Measurements from ENCODE around the gene CACNA1A. TPM values are rescaled to one million over a fixed set of nuclear protein-coding genes. Genes with fewer than 3 reads are reported as not detected.

CACNA1A gene
- total and polyA plus RNA-seq, 2 of the 13 experiments (the other 11 are each of a cell fraction or from before 2014, with no cell fraction given), result not detected

DNA sequence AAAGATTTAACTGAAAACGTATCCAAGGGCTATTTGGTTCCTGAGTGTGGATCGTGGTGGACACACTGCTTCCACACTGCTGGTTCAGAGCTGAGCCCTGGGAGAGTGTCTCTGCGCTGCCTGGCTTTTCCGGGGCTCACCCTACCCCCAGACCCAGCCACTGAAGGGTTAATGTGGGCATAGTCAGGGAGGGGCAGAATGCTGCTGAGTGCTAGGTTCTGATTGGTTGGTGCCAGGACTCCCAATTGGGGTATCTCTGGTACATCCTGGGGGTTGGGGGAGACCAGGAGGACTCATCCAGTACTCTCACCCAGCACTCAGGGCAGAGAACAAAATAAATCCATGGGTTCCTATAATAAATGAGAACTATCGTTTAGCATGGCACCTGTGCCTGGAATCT lies 142.3 kb downstream of the CACNA1A start:
- ATAC-seq (no peak), FAIRE-seq (no peak), DNase-seq (ENCODE audit: low spot score) (no peak)
- Histone ChIP-seq H3K9ac (ENCODE audit: insufficient read depth, low read depth, low read length) (no peak overlapping the region), H3K4me3 (replicated peaks in 1 of 3; ENCODE audit: insufficient read depth in 1 of 3, low read depth in 2 of 3, low read length in 3 of 3) (no peak overlapping the region), H4K20me1 (ENCODE audit: insufficient read depth, low read length) (no peaks in the 10 kb centered on the region), H2AFZ (ENCODE audit: low read length) (no peak overlapping the region), H3K36me3 (replicated peaks in 1 of 2; ENCODE audit: control insufficient read depth in 1 of 2, insufficient read depth in 2 of 2, low read length in 2 of 2) (no peaks in the 10 kb centered on the region), H3K27ac (ENCODE audit: extremely low read length, insufficient read depth, low read length) (no peak overlapping the region), H3K27me3 (ENCODE audit: control insufficient read depth in 1 of 2, insufficient read depth in 2 of 2, low read length in 2 of 2) (peaks cover 3 to 18% of the 10 kb centered on the region in 2 experiments; a peak in 2 of 5 replicates), H3K9me3 (ENCODE audit: low read length) (no peaks in the 10 kb centered on the region), H3K79me2 (ENCODE audit: insufficient read depth, low read length) (no peaks in the 10 kb centered on the region), H3K4me2 (ENCODE audit: low read depth, low read length) (no peak overlapping the region), H3K4me1 (ENCODE audit: insufficient read depth, low read length) (no peaks in the 10 kb centered on the region)
- WGBS (ENCODE audit: low lambda C conversion rate), result 0% methylated on average over 3 of the region's 5 CpGs
- TF ChIP-seq ZNF670 (CRISPR knock-in tag; IDR thresholded peaks at IDR 0.05; ENCODE audit: borderline replicate concordance), result no peak
- no peak for TF ChIP-seq SALL2 (CRISPR knock-in tag; IDR thresholded peaks at IDR 0.05)
- TF ChIP-seq JUND (CRISPR knock-in tag; IDR thresholded peaks at IDR 0.05), result no peak
- TF ChIP-seq, protein P1, sequence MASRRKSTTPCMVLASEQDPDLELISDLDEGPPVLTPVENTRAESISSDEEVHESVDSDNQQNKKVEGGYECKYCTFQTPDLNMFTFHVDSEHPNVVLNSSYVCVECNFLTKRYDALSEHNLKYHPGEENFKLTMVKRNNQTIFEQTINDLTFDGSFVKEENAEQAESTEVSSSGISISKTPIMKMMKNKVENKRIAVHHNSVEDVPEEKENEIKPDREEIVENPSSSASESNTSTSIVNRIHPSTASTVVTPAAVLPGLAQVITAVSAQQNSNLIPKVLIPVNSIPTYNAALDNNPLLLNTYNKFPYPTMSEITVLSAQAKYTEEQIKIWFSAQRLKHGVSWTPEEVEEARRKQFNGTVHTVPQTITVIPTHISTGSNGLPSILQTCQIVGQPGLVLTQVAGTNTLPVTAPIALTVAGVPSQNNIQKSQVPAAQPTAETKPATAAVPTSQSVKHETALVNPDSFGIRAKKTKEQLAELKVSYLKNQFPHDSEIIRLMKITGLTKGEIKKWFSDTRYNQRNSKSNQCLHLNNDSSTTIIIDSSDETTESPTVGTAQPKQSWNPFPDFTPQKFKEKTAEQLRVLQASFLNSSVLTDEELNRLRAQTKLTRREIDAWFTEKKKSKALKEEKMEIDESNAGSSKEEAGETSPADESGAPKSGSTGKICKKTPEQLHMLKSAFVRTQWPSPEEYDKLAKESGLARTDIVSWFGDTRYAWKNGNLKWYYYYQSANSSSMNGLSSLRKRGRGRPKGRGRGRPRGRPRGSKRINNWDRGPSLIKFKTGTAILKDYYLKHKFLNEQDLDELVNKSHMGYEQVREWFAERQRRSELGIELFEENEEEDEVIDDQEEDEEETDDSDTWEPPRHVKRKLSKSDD (CRISPR knock-in tag; IDR thresholded peaks at IDR 0.05; ENCODE audit: low read depth), result no peak
- TF ChIP-seq, protein P2, sequence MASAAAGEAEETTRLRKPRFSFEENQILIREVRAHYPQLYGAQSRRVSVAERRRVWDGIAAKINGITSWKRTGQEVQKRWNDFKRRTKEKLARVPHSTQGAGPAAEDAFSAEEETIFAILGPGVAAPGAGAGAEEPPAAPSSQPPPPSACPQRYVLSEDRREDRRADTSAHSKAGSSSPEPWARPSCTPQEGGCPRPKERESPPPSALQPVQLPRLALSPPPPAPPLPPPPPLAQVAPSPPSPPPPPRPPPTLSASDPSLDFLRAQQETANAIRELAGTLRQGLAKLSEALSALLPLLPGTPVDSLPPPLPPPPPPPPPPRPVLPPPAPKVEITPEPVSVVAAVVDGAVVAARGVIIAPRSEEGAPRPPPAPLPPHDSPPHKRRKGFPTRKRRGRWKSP (CRISPR knock-in tag; IDR thresholded peaks at IDR 0.05), result no peak
- TF ChIP-seq ZFP36L1 (CRISPR knock-in tag; IDR thresholded peaks at IDR 0.05), result no peak
- TF ChIP-seq SATB2 (CRISPR knock-in tag; IDR thresholded peaks at IDR 0.05), result no peak
- no peak for TF ChIP-seq HNRNPL (IDR thresholded peaks at IDR 0.05; ENCODE audit: low read depth, low read length)
- TF ChIP-seq ZNF256 (CRISPR knock-in tag; conservative IDR thresholded peaks at IDR 0.05), result no peak
- no peak for TF ChIP-seq HNRNPH1 (optimal IDR thresholded peaks at IDR 0.05; ENCODE audit: low read depth, low read length)
- TF ChIP-seq ZC3H4 (CRISPR knock-in tag; IDR thresholded peaks at IDR 0.05; ENCODE audit: borderline replicate concordance), result no peak
- TF ChIP-seq RBFOX2 (IDR thresholded peaks at IDR 0.05; ENCODE audit: low read depth, low read length), result no peak
- TF ChIP-seq, protein P3, sequence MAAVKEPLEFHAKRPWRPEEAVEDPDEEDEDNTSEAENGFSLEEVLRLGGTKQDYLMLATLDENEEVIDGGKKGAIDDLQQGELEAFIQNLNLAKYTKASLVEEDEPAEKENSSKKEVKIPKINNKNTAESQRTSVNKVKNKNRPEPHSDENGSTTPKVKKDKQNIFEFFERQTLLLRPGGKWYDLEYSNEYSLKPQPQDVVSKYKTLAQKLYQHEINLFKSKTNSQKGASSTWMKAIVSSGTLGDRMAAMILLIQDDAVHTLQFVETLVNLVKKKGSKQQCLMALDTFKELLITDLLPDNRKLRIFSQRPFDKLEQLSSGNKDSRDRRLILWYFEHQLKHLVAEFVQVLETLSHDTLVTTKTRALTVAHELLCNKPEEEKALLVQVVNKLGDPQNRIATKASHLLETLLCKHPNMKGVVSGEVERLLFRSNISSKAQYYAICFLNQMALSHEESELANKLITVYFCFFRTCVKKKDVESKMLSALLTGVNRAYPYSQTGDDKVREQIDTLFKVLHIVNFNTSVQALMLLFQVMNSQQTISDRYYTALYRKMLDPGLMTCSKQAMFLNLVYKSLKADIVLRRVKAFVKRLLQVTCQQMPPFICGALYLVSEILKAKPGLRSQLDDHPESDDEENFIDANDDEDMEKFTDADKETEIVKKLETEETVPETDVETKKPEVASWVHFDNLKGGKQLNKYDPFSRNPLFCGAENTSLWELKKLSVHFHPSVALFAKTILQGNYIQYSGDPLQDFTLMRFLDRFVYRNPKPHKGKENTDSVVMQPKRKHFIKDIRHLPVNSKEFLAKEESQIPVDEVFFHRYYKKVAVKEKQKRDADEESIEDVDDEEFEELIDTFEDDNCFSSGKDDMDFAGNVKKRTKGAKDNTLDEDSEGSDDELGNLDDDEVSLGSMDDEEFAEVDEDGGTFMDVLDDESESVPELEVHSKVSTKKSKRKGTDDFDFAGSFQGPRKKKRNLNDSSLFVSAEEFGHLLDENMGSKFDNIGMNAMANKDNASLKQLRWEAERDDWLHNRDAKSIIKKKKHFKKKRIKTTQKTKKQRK (IDR thresholded peaks at IDR 0.05; ENCODE audit: low read length), result no peak
- no peak for TF ChIP-seq ZFY (CRISPR knock-in tag; IDR thresholded peaks at IDR 0.05)
- TF ChIP-seq HNRNPK (IDR thresholded peaks at IDR 0.05; ENCODE audit: low read depth, low read length, poor library complexity, severe bottlenecking), result no peak
- TF ChIP-seq FOXJ3 (CRISPR knock-in tag; IDR thresholded peaks at IDR 0.05; ENCODE audit: borderline replicate concordance), result no peak
- TF ChIP-seq ZNF30 (CRISPR knock-in tag; IDR thresholded peaks at IDR 0.05), result no peak
- no peak for TF ChIP-seq HNRNPLL (IDR thresholded peaks at IDR 0.05; ENCODE audit: low read depth, low read length, poor library complexity, severe bottlenecking)
- no TSS peak for BruUV-seq (replicated peaks)
- ChIA-PET POLR2A (no interaction called here), CTCF (ENCODE audit: low intra/inter-chr PET ratio, low total read pairs) (no interaction called here)
- intact Hi-C loops (cut with micrococcal nuclease; ENCODE audit: unreplicated experiment) (no loop called here), in situ Hi-C loops (cut with HindIII; ENCODE audit: extremely low pct_ligation_motif_present, low pct_unique_long_range_greater_than_20kb) (no loop called here)

All from HepG2 (cell line).